ENCODE data around the gene STK17B. TPM values are rescaled to one million over a fixed set of nuclear protein-coding genes. Genes with fewer than 3 reads are reported as not detected.

The STK17B gene
- total and polyA plus RNA-seq, 9 of the 15 experiments (the other 6 are each of a cell fraction or from before 2014, with no cell fraction given): 2.3 to 17.7 (median 8.5) TPM

GRCh38 chr2:196160101-196160500 lies 11.3 kb downstream of the STK17B start (continued):
- TF ChIP-seq CEBPG (CRISPR knock-in tag; IDR thresholded peaks at IDR 0.05): no peak
- TF ChIP-seq CEBPG (tag; conservative IDR thresholded peaks at IDR 0.05 in 1 of 2, IDR thresholded peaks at IDR 0.05 in 1 of 2): 0 out of 4 replicates have a peak, but pooled peaks of 1 of the 2 experiments have one; percentile 41
- no peak for TF ChIP-seq TAL1 (IDR thresholded peaks at IDR 0.05)
- no peak for TF ChIP-seq ZNF217 (CRISPR knock-in tag; IDR thresholded peaks at IDR 0.05)
- TF ChIP-seq KLF1 (tag; IDR thresholded peaks at IDR 0.05): no peak
- no peak for TF ChIP-seq SRSF9 (IDR thresholded peaks at IDR 0.05; ENCODE audit: borderline replicate concordance, low read depth, low read length)
- no peak for TF ChIP-seq EHMT2 (IDR thresholded peaks at IDR 0.05)
- TF ChIP-seq TEAD4 (IDR thresholded peaks at IDR 0.05; ENCODE audit: low read length): peak; percentile 57; the same call in 1 of the 2 replicates
- no peak for TF ChIP-seq TEAD4 (CRISPR knock-in tag; IDR thresholded peaks at IDR 0.05; ENCODE audit: borderline replicate concordance)
- no peak for TF ChIP-seq CBFA2T3 (IDR thresholded peaks at IDR 0.05)
- TF ChIP-seq REST (IDR thresholded peaks at IDR 0.05; ENCODE audit: borderline replicate concordance): no peak
- TF ChIP-seq REST (CRISPR knock-in tag; IDR thresholded peaks at IDR 0.05; ENCODE audit: low read depth): no peak
- TF ChIP-seq HMBOX1 (IDR thresholded peaks at IDR 0.05): peak; percentile 37; the same call in 1 of the 2 replicates
- no peak for TF ChIP-seq KDM1A (IDR thresholded peaks at IDR 0.05)
- TF ChIP-seq ZSCAN32 (CRISPR knock-in tag; IDR thresholded peaks at IDR 0.05): no peak
- no peak for TF ChIP-seq ZNF76 (CRISPR knock-in tag; IDR thresholded peaks at IDR 0.05; ENCODE audit: borderline replicate concordance)
- TF ChIP-seq NFRKB (IDR thresholded peaks at IDR 0.05; ENCODE audit: low read depth): no peak
- peak; percentile 60; the same call in 1 of the 2 replicates for TF ChIP-seq SOX6 (IDR thresholded peaks at IDR 0.05)
- TF ChIP-seq MNT (conservative IDR thresholded peaks at IDR 0.05): no peak
